ENCODE data around the gene CAMTA2. TPM values are rescaled to one million over a fixed set of nuclear protein-coding genes. Genes with fewer than 3 reads are reported as not detected.
A peak's percentile ranks its signal among the peaks of the same experiment; 100 is the strongest.

Gene CAMTA2
- total and polyA plus RNA-seq, 9 of the 15 experiments (the other 6 are each of a cell fraction or from before 2014, with no cell fraction given): 0.24 to 25.1 (median 6.3) TPM

DNA sequence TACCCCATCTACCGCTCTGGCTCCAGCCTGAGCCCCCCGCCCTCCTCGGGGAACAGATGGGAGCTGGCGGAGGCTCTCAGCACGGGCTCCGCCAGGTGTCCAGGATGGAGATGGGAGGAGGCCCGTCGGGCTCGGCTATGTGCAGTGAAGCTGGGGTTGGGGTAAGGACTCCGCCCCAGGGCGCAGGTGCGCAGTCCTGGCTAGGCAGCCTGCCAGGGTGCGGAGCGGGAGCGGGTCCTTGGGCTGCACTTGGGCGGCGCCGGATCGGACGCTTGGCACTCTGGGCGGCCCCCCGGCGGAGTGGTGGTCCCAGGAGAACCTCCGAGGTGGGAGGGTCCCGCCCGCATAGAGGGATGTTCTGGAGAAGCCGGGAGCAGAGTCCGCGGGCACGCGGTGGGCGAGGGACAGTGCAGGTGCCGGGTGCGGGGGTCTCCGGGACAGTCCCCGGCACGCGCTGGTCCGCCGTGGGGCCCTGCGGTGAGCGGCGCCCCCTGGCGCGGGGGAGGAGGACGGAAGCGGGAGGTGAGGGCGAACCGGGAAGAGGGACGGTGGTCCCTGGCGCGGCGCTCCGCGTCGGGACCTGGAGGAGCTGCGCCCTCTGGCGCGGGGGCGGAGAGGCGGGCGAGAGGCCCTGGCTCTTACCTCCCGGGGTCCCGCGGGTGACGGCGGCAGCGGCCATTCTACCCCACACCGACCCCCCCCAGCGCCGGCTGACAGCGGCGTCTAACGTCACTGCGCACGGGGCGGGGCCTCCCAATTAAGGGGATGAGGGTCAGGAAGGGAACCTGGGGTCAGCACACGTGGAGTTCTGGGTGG, at the start of gene CAMTA2 (continued):
- TF ChIP-seq FOXP1 (CRISPR knock-in tag; IDR thresholded peaks at IDR 0.05): peak; percentile 85
- TF ChIP-seq, protein P1, sequence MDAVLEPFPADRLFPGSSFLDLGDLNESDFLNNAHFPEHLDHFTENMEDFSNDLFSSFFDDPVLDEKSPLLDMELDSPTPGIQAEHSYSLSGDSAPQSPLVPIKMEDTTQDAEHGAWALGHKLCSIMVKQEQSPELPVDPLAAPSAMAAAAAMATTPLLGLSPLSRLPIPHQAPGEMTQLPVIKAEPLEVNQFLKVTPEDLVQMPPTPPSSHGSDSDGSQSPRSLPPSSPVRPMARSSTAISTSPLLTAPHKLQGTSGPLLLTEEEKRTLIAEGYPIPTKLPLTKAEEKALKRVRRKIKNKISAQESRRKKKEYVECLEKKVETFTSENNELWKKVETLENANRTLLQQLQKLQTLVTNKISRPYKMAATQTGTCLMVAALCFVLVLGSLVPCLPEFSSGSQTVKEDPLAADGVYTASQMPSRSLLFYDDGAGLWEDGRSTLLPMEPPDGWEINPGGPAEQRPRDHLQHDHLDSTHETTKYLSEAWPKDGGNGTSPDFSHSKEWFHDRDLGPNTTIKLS (IDR thresholded peaks at IDR 0.05; ENCODE audit: borderline replicate concordance, low read depth): peak; percentile 61; the same call in 1 of the 2 replicates
- peak; percentile 66; the same call in 1 of the 2 replicates for TF ChIP-seq MXI1 (IDR thresholded peaks at IDR 0.05; ENCODE audit: low read depth, low read length)
- peak; percentile 74 for TF ChIP-seq SUPT5H (IDR thresholded peaks at IDR 0.05)
- TF ChIP-seq MTA2 (IDR thresholded peaks at IDR 0.05; ENCODE audit: low read depth): 0 out of 2 replicates have a peak, but pooled peaks have one; percentile 12
- TF ChIP-seq, protein P2, sequence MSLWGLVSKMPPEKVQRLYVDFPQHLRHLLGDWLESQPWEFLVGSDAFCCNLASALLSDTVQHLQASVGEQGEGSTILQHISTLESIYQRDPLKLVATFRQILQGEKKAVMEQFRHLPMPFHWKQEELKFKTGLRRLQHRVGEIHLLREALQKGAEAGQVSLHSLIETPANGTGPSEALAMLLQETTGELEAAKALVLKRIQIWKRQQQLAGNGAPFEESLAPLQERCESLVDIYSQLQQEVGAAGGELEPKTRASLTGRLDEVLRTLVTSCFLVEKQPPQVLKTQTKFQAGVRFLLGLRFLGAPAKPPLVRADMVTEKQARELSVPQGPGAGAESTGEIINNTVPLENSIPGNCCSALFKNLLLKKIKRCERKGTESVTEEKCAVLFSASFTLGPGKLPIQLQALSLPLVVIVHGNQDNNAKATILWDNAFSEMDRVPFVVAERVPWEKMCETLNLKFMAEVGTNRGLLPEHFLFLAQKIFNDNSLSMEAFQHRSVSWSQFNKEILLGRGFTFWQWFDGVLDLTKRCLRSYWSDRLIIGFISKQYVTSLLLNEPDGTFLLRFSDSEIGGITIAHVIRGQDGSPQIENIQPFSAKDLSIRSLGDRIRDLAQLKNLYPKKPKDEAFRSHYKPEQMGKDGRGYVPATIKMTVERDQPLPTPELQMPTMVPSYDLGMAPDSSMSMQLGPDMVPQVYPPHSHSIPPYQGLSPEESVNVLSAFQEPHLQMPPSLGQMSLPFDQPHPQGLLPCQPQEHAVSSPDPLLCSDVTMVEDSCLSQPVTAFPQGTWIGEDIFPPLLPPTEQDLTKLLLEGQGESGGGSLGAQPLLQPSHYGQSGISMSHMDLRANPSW (CRISPR knock-in tag; IDR thresholded peaks at IDR 0.05): no peak
- TF ChIP-seq NR2C1 (IDR thresholded peaks at IDR 0.05): no peak
- peak; percentile 31; the same call in 1 of the 2 replicates for TF ChIP-seq NR2C1 (tag; IDR thresholded peaks at IDR 0.05)
- TF ChIP-seq, protein P3, sequence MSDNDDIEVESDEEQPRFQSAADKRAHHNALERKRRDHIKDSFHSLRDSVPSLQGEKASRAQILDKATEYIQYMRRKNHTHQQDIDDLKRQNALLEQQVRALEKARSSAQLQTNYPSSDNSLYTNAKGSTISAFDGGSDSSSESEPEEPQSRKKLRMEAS (CRISPR knock-in tag; IDR thresholded peaks at IDR 0.05): peak; percentile 90
- TF ChIP-seq KDM2B (CRISPR knock-in tag; IDR thresholded peaks at IDR 0.05): peak; percentile 74; the same call in 1 of the 2 replicates
- no peak for TF ChIP-seq KLF6 (CRISPR knock-in tag; IDR thresholded peaks at IDR 0.05; ENCODE audit: borderline replicate concordance)
- no peak for TF ChIP-seq MCM3 (IDR thresholded peaks at IDR 0.05)
- TF ChIP-seq BHLHE40 (IDR thresholded peaks at IDR 0.05; ENCODE audit: low read length): peak; percentile 51
- TF ChIP-seq, protein P4, sequence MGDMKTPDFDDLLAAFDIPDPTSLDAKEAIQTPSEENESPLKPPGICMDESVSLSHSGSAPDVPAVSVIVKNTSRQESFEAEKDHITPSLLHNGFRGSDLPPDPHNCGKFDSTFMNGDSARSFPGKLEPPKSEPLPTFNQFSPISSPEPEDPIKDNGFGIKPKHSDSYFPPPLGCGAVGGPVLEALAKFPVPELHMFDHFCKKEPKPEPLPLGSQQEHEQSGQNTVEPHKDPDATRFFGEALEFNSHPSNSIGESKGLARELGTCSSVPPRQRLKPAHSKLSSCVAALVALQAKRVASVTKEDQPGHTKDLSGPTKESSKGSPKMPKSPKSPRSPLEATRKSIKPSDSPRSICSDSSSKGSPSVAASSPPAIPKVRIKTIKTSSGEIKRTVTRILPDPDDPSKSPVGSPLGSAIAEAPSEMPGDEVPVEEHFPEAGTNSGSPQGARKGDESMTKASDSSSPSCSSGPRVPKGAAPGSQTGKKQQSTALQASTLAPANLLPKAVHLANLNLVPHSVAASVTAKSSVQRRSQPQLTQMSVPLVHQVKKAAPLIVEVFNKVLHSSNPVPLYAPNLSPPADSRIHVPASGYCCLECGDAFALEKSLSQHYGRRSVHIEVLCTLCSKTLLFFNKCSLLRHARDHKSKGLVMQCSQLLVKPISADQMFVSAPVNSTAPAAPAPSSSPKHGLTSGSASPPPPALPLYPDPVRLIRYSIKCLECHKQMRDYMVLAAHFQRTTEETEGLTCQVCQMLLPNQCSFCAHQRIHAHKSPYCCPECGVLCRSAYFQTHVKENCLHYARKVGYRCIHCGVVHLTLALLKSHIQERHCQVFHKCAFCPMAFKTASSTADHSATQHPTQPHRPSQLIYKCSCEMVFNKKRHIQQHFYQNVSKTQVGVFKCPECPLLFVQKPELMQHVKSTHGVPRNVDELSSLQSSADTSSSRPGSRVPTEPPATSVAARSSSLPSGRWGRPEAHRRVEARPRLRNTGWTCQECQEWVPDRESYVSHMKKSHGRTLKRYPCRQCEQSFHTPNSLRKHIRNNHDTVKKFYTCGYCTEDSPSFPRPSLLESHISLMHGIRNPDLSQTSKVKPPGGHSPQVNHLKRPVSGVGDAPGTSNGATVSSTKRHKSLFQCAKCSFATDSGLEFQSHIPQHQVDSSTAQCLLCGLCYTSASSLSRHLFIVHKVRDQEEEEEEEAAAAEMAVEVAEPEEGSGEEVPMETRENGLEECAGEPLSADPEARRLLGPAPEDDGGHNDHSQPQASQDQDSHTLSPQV (IDR thresholded peaks at IDR 0.05): peak; percentile 32; the same call in 1 of the 2 replicates
- 0 out of 2 replicates have a peak, but pooled peaks have one; percentile 57 for TF ChIP-seq ZBTB17 (CRISPR knock-in tag; IDR thresholded peaks at IDR 0.05)
- peak in 1 of 2 experiments; percentile 85; a peak in 2 of 4 replicates for TF ChIP-seq SRF (CRISPR knock-in tag; IDR thresholded peaks at IDR 0.05)
- TF ChIP-seq, protein P5, sequence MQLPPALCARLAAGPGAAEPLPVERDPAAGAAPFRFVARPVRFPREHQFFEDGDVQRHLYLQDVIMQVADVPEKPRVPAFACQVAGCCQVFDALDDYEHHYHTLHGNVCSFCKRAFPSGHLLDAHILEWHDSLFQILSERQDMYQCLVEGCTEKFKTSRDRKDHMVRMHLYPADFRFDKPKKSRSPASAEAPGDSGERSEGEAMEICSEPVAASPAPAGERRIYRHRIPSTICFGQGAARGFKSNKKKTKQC (CRISPR knock-in tag; IDR thresholded peaks at IDR 0.05): peak; percentile 70
- peak; percentile 85 for TF ChIP-seq SIN3B (IDR thresholded peaks at IDR 0.05; ENCODE audit: low read depth)
- no peak for TF ChIP-seq ZNF41 (CRISPR knock-in tag; conservative IDR thresholded peaks at IDR 0.05)
